ENCODE results near the gene VAV2.

VAV2 gene

GRCh38 chr9:133979273-133979920 is 12.7 kb downstream of the VAV2 start:
- peak overlapping the region; percentile 4 for H3K18ac ChIP-seq (ENCODE audit: low read length)
- no peak overlapping the region for H2AK5ac ChIP-seq (ENCODE audit: low read length)
- H3K4me1 ChIP-seq (ENCODE audit: control insufficient read depth in 1 of 2, insufficient read depth in 2 of 2, low read length in 2 of 2), result peaks cover 52 to 54% of the 10 kb centered on the region in 2 experiments
- H2BK120ac ChIP-seq (ENCODE audit: insufficient read depth, low read length, poor library complexity), result no peak overlapping the region
- no peak overlapping the region for H3K4me3 ChIP-seq (ENCODE audit: low read depth, low read length)
- no peak overlapping the region for H3K9ac ChIP-seq (ENCODE audit: low read length)
- H3K4ac ChIP-seq (ENCODE audit: low read depth, low read length), result peak overlapping the region; percentile 93
- no peak overlapping the region for H3K4me2 ChIP-seq (ENCODE audit: low read length)
- H4K8ac ChIP-seq (ENCODE audit: low read depth, low read length), result no peak overlapping the region
- no peak overlapping the region for H2BK12ac ChIP-seq (ENCODE audit: low read length)
- H2AFZ ChIP-seq (ENCODE audit: insufficient read depth, low read length, poor library complexity), result no peak overlapping the region
- no peaks in the 10 kb centered on the region for H3K9me3 ChIP-seq (ENCODE audit: insufficient read depth, low read depth, low read length)
- H3K23ac ChIP-seq (ENCODE audit: low read length), result no peak overlapping the region
- no peak overlapping the region for H3K27ac ChIP-seq (ENCODE audit: low read depth, low read length)
- DNase-seq, result peak in 1 of 2 donors; percentile 61
- no CpG with 5 or more reads among the region's 37 CpGs for WGBS (ENCODE audit: extremely low coverage, insufficient coverage, insufficient read length)
- no peak overlapping the region for H4K12ac ChIP-seq (ENCODE audit: low read depth, low read length)
- H3K14ac ChIP-seq (ENCODE audit: low read length), result no peak overlapping the region
- no peaks in the 10 kb centered on the region for H3K27me3 ChIP-seq (ENCODE audit: insufficient read depth, low read length)
- peaks cover 1% of the 10 kb centered on the region for H3K79me1 ChIP-seq (ENCODE audit: low read length)
- peaks cover 30 to 33% of the 10 kb centered on the region in 2 experiments for H3K36me3 ChIP-seq (ENCODE audit: control insufficient read depth in 1 of 2, insufficient read depth in 2 of 2, low read length in 2 of 2)
- H2BK5ac ChIP-seq (ENCODE audit: low read depth, low read length, poor library complexity), result no peak overlapping the region
- peaks cover 78% of the 10 kb centered on the region for H3K79me2 ChIP-seq (ENCODE audit: control insufficient read depth, insufficient read depth, low read length, poor library complexity)
- no peak overlapping the region for H4K91ac ChIP-seq (ENCODE audit: low read depth, low read length)

GRCh38 chr9:133978899-133979272 is 13.2 kb downstream of the VAV2 start:
- Histone ChIP-seq H4K91ac (ENCODE audit: low read depth, low read length) (no peak overlapping the region), H3K79me1 (ENCODE audit: low read length) (peaks cover 1% of the 10 kb centered on the region), H3K23ac (ENCODE audit: low read length) (no peak overlapping the region), H3K27ac (ENCODE audit: low read depth, low read length) (no peak overlapping the region), H3K36me3 (ENCODE audit: control insufficient read depth in 1 of 2, insufficient read depth in 2 of 2, low read length in 2 of 2) (peaks cover 30 to 35% of the 10 kb centered on the region in 2 experiments), H3K4me2 (ENCODE audit: low read length) (no peak overlapping the region), H3K79me2 (ENCODE audit: control insufficient read depth, insufficient read depth, low read length, poor library complexity) (peaks cover 84% of the 10 kb centered on the region), H3K4ac (ENCODE audit: low read depth, low read length) (peak overlapping the region; percentile 93), H3K4me3 (ENCODE audit: low read depth, low read length) (no peak overlapping the region), H4K8ac (ENCODE audit: low read depth, low read length) (no peak overlapping the region), H2AK5ac (ENCODE audit: low read length) (no peak overlapping the region), H2BK5ac (ENCODE audit: low read depth, low read length, poor library complexity) (no peak overlapping the region), H3K9me3 (ENCODE audit: insufficient read depth, low read depth, low read length) (peaks cover 2% of the 10 kb centered on the region), H4K12ac (ENCODE audit: low read depth, low read length) (no peak overlapping the region), H2AFZ (ENCODE audit: insufficient read depth, low read length, poor library complexity) (no peak overlapping the region), H3K18ac (ENCODE audit: low read length) (no peak overlapping the region), H3K14ac (ENCODE audit: low read length) (no peak overlapping the region), H2BK12ac (ENCODE audit: low read length) (no peak overlapping the region), H2BK120ac (ENCODE audit: insufficient read depth, low read length, poor library complexity) (no peak overlapping the region), H3K9ac (ENCODE audit: low read length) (no peak overlapping the region), H3K4me1 (ENCODE audit: control insufficient read depth in 1 of 2, insufficient read depth in 2 of 2, low read length in 2 of 2) (peaks cover 57 to 59% of the 10 kb centered on the region in 2 experiments), H3K27me3 (ENCODE audit: insufficient read depth, low read length) (no peaks in the 10 kb centered on the region)
- no CpG with 5 or more reads among the region's 16 CpGs for WGBS (ENCODE audit: extremely low coverage, insufficient coverage, insufficient read length)
- DNase-seq, result no peak

- H4K12ac ChIP-seq (ENCODE audit: low read depth, low read length), result no peak overlapping the region
- DNase-seq, result no peak
- H2AK5ac ChIP-seq (ENCODE audit: low read length), result no peak overlapping the region
These were observed 13.8 kb downstream of the VAV2 start for GRCh38 chr9:133978226-133978898.

GRCh38 chr9:133977421-133978201 is 14.5 kb downstream of the VAV2 start:
- peaks cover 64 to 70% of the 10 kb centered on the region in 2 experiments for H3K4me1 ChIP-seq (ENCODE audit: control insufficient read depth in 1 of 2, insufficient read depth in 2 of 2, low read length in 2 of 2)
- H3K79me2 ChIP-seq (ENCODE audit: control insufficient read depth, insufficient read depth, low read length, poor library complexity), result peaks cover 87% of the 10 kb centered on the region
- no peak overlapping the region for H3K27ac ChIP-seq (ENCODE audit: low read depth, low read length)
- H3K27me3 ChIP-seq (ENCODE audit: insufficient read depth, low read length), result no peaks in the 10 kb centered on the region
- no peak overlapping the region for H2BK120ac ChIP-seq (ENCODE audit: insufficient read depth, low read length, poor library complexity)
- H4K8ac ChIP-seq (ENCODE audit: low read depth, low read length), result no peak overlapping the region
- H4K91ac ChIP-seq (ENCODE audit: low read depth, low read length), result no peak overlapping the region
- H3K18ac ChIP-seq (ENCODE audit: low read length), result no peak overlapping the region
- H3K4me3 ChIP-seq (ENCODE audit: low read depth, low read length), result no peak overlapping the region
- peak overlapping the region; percentile 93 for H3K4ac ChIP-seq (ENCODE audit: low read depth, low read length)
- H3K14ac ChIP-seq (ENCODE audit: low read length), result no peak overlapping the region
- no peak overlapping the region for H2BK12ac ChIP-seq (ENCODE audit: low read length)
- no peak for DNase-seq
- peaks cover 2% of the 10 kb centered on the region for H3K79me1 ChIP-seq (ENCODE audit: low read length)
- H3K36me3 ChIP-seq (ENCODE audit: control insufficient read depth in 1 of 2, insufficient read depth in 2 of 2, low read length in 2 of 2), result peaks cover 26 to 35% of the 10 kb centered on the region in 2 experiments
- no peak overlapping the region for H4K12ac ChIP-seq (ENCODE audit: low read depth, low read length)
- H2AFZ ChIP-seq (ENCODE audit: insufficient read depth, low read length, poor library complexity), result no peak overlapping the region
- WGBS (ENCODE audit: extremely low coverage, insufficient coverage, insufficient read length), result no CpG with 5 or more reads among the region's 26 CpGs
- H2AK5ac ChIP-seq (ENCODE audit: low read length), result no peak overlapping the region
- no peak overlapping the region for H3K23ac ChIP-seq (ENCODE audit: low read length)
- no peak overlapping the region for H3K4me2 ChIP-seq (ENCODE audit: low read length)
- H3K9ac ChIP-seq (ENCODE audit: low read length), result no peak overlapping the region
- no peak overlapping the region for H2BK5ac ChIP-seq (ENCODE audit: low read depth, low read length, poor library complexity)
- H3K9me3 ChIP-seq (ENCODE audit: insufficient read depth, low read depth, low read length), result peaks cover 3% of the 10 kb centered on the region

More at GRCh38 chr9:133978226-133978898, 13.8 kb downstream of the VAV2 start:
- no peaks in the 10 kb centered on the region for H3K27me3 ChIP-seq (ENCODE audit: insufficient read depth, low read length)
- no peak overlapping the region for H4K91ac ChIP-seq (ENCODE audit: low read depth, low read length)
- H3K4ac ChIP-seq (ENCODE audit: low read depth, low read length), result peak overlapping the region; percentile 93
- H3K4me3 ChIP-seq (ENCODE audit: low read depth, low read length), result no peak overlapping the region
- no peak overlapping the region for H4K8ac ChIP-seq (ENCODE audit: low read depth, low read length)
- peaks cover 62 to 63% of the 10 kb centered on the region in 2 experiments for H3K4me1 ChIP-seq (ENCODE audit: control insufficient read depth in 1 of 2, insufficient read depth in 2 of 2, low read length in 2 of 2)
- H3K79me1 ChIP-seq (ENCODE audit: low read length), result peaks cover 2% of the 10 kb centered on the region
- no peak overlapping the region for H3K23ac ChIP-seq (ENCODE audit: low read length)
- no CpG with 5 or more reads among the region's 13 CpGs for WGBS (ENCODE audit: extremely low coverage, insufficient coverage, insufficient read length)
- no peak overlapping the region for H2BK12ac ChIP-seq (ENCODE audit: low read length)
- H2AFZ ChIP-seq (ENCODE audit: insufficient read depth, low read length, poor library complexity), result no peak overlapping the region
- peaks cover 30 to 35% of the 10 kb centered on the region in 2 experiments for H3K36me3 ChIP-seq (ENCODE audit: control insufficient read depth in 1 of 2, insufficient read depth in 2 of 2, low read length in 2 of 2)
- H3K4me2 ChIP-seq (ENCODE audit: low read length), result no peak overlapping the region
- no peak overlapping the region for H3K27ac ChIP-seq (ENCODE audit: low read depth, low read length)
- no peak overlapping the region for H3K9ac ChIP-seq (ENCODE audit: low read length)
- H3K79me2 ChIP-seq (ENCODE audit: control insufficient read depth, insufficient read depth, low read length, poor library complexity), result peaks cover 86% of the 10 kb centered on the region
- no peak overlapping the region for H2BK120ac ChIP-seq (ENCODE audit: insufficient read depth, low read length, poor library complexity)
- peaks cover 3% of the 10 kb centered on the region for H3K9me3 ChIP-seq (ENCODE audit: insufficient read depth, low read depth, low read length)
- H3K14ac ChIP-seq (ENCODE audit: low read length), result no peak overlapping the region
- H3K18ac ChIP-seq (ENCODE audit: low read length), result no peak overlapping the region
- no peak overlapping the region for H2BK5ac ChIP-seq (ENCODE audit: low read depth, low read length, poor library complexity)
